Measurements from ENCODE around the gene BTBD9. TPM values are rescaled to one million over a fixed set of nuclear protein-coding genes. Genes with fewer than 3 reads are reported as not detected.

BTBD9 gene
- total RNA-seq (17.0 and 27.1 TPM in 2 replicates), polyA plus RNA-seq (11.3 and 13.0 TPM in 2 replicates)

- no peak for TF ChIP-seq EZH2phosphoT487 (IDR thresholded peaks at IDR 0.05; ENCODE audit: low read depth, severe bottlenecking, unreplicated experiment)
- TF ChIP-seq CTCF (IDR thresholded peaks at IDR 0.05; ENCODE audit: poor library complexity), result no peak
- TF ChIP-seq EZH2 (IDR thresholded peaks at IDR 0.05; ENCODE audit: borderline replicate concordance), result no peak
- H3K9me3 ChIP-seq (ENCODE audit: low read depth), result no peaks in the 10 kb centered on the region
- peak within 1 kb of the TSS; percentile 98 for H3K27ac ChIP-seq
- H3K9me2 ChIP-seq (replicated peaks; ENCODE audit: insufficient read depth), result no peaks in the 10 kb centered on the region
- peak; percentile 92 for DNase-seq (ENCODE audit: low spot score)
- peak within 1 kb of the TSS; percentile 98 for H2AFZ ChIP-seq
- WGBS (ENCODE audit: low lambda C conversion rate, missing lambda C conversion rate), result under 1% methylated on average over 46 of the region's 82 CpGs
- no peaks in the 10 kb centered on the region for H3K27me3 ChIP-seq
- peaks cover 11% of the 10 kb centered on the region for H3K4me1 ChIP-seq (ENCODE audit: insufficient read depth)
- no peaks in the 10 kb centered on the region for H3K36me3 ChIP-seq (replicated peaks; ENCODE audit: insufficient read depth, low read depth)
- peak within 1 kb of the TSS; percentile 94 for H3K4me3 ChIP-seq
- no peaks in the 10 kb centered on the region for H4K20me1 ChIP-seq (ENCODE audit: insufficient read depth, poor library complexity, severe bottlenecking)
- peaks cover 51% of the 10 kb centered on the region for H3K79me2 ChIP-seq
- peak within 1 kb of the TSS; percentile 88 for H3K4me2 ChIP-seq
These were observed at the start of gene BTBD9 for GRCh38 chr6:38639498-38640215. BTBD9 (minus strand) TSS chr6:38639929.

- WGBS (ENCODE audit: low lambda C conversion rate, missing lambda C conversion rate), result 89% methylated on average over 6 of the region's 6 CpGs
- DNase-seq (ENCODE audit: low spot score), result no peak
- no peaks in the 10 kb centered on the region for H3K27me3 ChIP-seq
- H3K36me3 ChIP-seq (replicated peaks; ENCODE audit: insufficient read depth, low read depth), result no peaks in the 10 kb centered on the region
- no peak overlapping the region for H3K4me3 ChIP-seq
- no peak overlapping the region for H2AFZ ChIP-seq
- peaks cover 11% of the 10 kb centered on the region for H4K20me1 ChIP-seq (ENCODE audit: insufficient read depth, poor library complexity, severe bottlenecking)
- no peak for TF ChIP-seq EZH2 (IDR thresholded peaks at IDR 0.05; ENCODE audit: borderline replicate concordance)
- TF ChIP-seq CTCF (IDR thresholded peaks at IDR 0.05; ENCODE audit: poor library complexity), result no peak
- no peak for TF ChIP-seq EZH2phosphoT487 (IDR thresholded peaks at IDR 0.05; ENCODE audit: low read depth, severe bottlenecking, unreplicated experiment)
- no peaks in the 10 kb centered on the region for H3K9me3 ChIP-seq (ENCODE audit: low read depth)
- H3K79me2 ChIP-seq, result peaks cover 69% of the 10 kb centered on the region
- no peaks in the 10 kb centered on the region for H3K9me2 ChIP-seq (replicated peaks; ENCODE audit: insufficient read depth)
- no peaks in the 10 kb centered on the region for H3K4me1 ChIP-seq (ENCODE audit: insufficient read depth)
- H3K27ac ChIP-seq, result no peak overlapping the region
- H3K4me2 ChIP-seq, result no peak overlapping the region
These were observed 48.9 kb upstream of the BTBD9 start for GRCh38 chr6:38688579-38689087.

DNA sequence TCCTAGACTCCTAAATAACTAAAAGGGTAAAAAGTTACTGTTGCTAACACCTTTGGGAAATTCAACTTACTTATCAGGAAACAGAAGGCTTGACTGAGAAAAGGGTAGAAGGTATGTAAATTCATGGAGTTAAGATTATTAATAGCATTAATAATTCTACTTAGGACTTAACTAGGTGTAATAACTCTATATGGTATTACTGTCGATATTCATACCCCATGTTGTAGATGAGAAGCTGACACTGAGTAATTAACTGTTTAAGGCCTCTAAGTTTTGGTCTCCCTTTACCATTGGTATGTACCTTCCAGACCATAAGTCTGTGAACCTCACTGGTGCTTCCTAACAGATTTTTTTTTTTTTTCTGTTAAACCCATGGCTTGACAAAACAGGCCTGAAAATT is 47.8 kb upstream of the BTBD9 start:
- Histone ChIP-seq H3K27me3 (no peaks in the 10 kb centered on the region), H3K9me2 (replicated peaks; ENCODE audit: insufficient read depth) (no peaks in the 10 kb centered on the region), H2AFZ (no peak overlapping the region), H3K9me3 (ENCODE audit: low read depth) (no peaks in the 10 kb centered on the region), H3K36me3 (replicated peaks; ENCODE audit: insufficient read depth, low read depth) (no peaks in the 10 kb centered on the region), H3K27ac (no peak overlapping the region), H4K20me1 (ENCODE audit: insufficient read depth, poor library complexity, severe bottlenecking) (peaks cover 11% of the 10 kb centered on the region), H3K4me3 (no peak overlapping the region), H3K79me2 (peaks cover 60% of the 10 kb centered on the region), H3K4me1 (ENCODE audit: insufficient read depth) (no peaks in the 10 kb centered on the region), H3K4me2 (no peak overlapping the region)
- WGBS (ENCODE audit: low lambda C conversion rate, missing lambda C conversion rate), result 100% methylated on average over 1 of the region's 1 CpG
- no peak for DNase-seq (ENCODE audit: low spot score)
- no peak for TF ChIP-seq EZH2 (IDR thresholded peaks at IDR 0.05; ENCODE audit: borderline replicate concordance)

- Histone ChIP-seq H3K27ac (no peak overlapping the region), H3K9me3 (ENCODE audit: low read depth) (no peaks in the 10 kb centered on the region), H3K27me3 (no peaks in the 10 kb centered on the region), H2AFZ (no peak overlapping the region), H3K36me3 (replicated peaks; ENCODE audit: insufficient read depth, low read depth) (no peaks in the 10 kb centered on the region), H3K4me3 (no peak overlapping the region), H3K79me2 (peaks cover 54% of the 10 kb centered on the region), H3K4me1 (ENCODE audit: insufficient read depth) (no peaks in the 10 kb centered on the region), H3K4me2 (no peak overlapping the region), H3K9me2 (replicated peaks; ENCODE audit: insufficient read depth) (no peaks in the 10 kb centered on the region), H4K20me1 (ENCODE audit: insufficient read depth, poor library complexity, severe bottlenecking) (peaks cover 11% of the 10 kb centered on the region)
- DNase-seq (ENCODE audit: low spot score), result no peak
- TF ChIP-seq EZH2phosphoT487 (IDR thresholded peaks at IDR 0.05; ENCODE audit: low read depth, severe bottlenecking, unreplicated experiment), result no peak
- no peak for TF ChIP-seq EZH2 (IDR thresholded peaks at IDR 0.05; ENCODE audit: borderline replicate concordance)
- TF ChIP-seq CTCF (IDR thresholded peaks at IDR 0.05; ENCODE audit: poor library complexity), result no peak
- 92% methylated on average over 2 of the region's 2 CpGs for WGBS (ENCODE audit: low lambda C conversion rate, missing lambda C conversion rate)
These were observed 47.3 kb upstream of the BTBD9 start for GRCh38 chr6:38687043-38687353.

Data from hepatocyte (in vitro differentiated cells).